ENCODE data around the gene CDHR2. TPM values are rescaled to one million over a fixed set of nuclear protein-coding genes. Genes with fewer than 3 reads are reported as not detected.

The CDHR2 gene
- total RNA-seq, 3 donors from 2014 or later (not counting 1 experiment from before 2014, with no cell fraction given): 0.75 to 2.2 (median 1.8) TPM

GRCh38 chr5:176630681-176631222, 81.6 kb downstream of the CDHR2 start:
- Histone ChIP-seq H3K27me3 (ENCODE audit: control insufficient read depth, insufficient read depth, low read length) (peaks cover 31% of the 10 kb centered on the region), H3K9me3 (ENCODE audit: control insufficient read depth, insufficient read depth, low read length) (no peaks in the 10 kb centered on the region), H3K4me1 (ENCODE audit: control insufficient read depth, insufficient read depth, low read length) (peaks cover 19% of the 10 kb centered on the region), H3K4me3 (ENCODE audit: low read length) (no peak overlapping the region), H3K36me3 (ENCODE audit: control insufficient read depth, insufficient read depth, low read length) (no peaks in the 10 kb centered on the region), H3K27ac (ENCODE audit: low read length) (no peak overlapping the region)
- TF ChIP-seq, protein P1, sequence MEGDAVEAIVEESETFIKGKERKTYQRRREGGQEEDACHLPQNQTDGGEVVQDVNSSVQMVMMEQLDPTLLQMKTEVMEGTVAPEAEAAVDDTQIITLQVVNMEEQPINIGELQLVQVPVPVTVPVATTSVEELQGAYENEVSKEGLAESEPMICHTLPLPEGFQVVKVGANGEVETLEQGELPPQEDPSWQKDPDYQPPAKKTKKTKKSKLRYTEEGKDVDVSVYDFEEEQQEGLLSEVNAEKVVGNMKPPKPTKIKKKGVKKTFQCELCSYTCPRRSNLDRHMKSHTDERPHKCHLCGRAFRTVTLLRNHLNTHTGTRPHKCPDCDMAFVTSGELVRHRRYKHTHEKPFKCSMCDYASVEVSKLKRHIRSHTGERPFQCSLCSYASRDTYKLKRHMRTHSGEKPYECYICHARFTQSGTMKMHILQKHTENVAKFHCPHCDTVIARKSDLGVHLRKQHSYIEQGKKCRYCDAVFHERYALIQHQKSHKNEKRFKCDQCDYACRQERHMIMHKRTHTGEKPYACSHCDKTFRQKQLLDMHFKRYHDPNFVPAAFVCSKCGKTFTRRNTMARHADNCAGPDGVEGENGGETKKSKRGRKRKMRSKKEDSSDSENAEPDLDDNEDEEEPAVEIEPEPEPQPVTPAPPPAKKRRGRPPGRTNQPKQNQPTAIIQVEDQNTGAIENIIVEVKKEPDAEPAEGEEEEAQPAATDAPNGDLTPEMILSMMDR (IDR thresholded peaks at IDR 0.05): no peak
- Mint-ChIP-seq H3K9me3 (no peaks in the 10 kb centered on the region), H3K27ac (no peak overlapping the region), H3K36me3 (no peaks in the 10 kb centered on the region), H3K4me1 (peaks cover 5 to 29% of the 10 kb centered on the region in 2 donors), H3K4me3 (peak overlapping the region; percentile 58), H3K27me3 (ENCODE audit: low read depth in 2 of 2) (peaks cover 63 to 68% of the 10 kb centered on the region in 2 donors)
- 10% methylated on average over 20 of the region's 20 CpGs for WGBS (ENCODE audit: insufficient coverage)
- intact Hi-C loops (cut with micrococcal nuclease): no loop called here
- ATAC-seq: no peak
- no peak for DNase-seq

GRCh38 chr5:176631383-176632200, 82.5 kb downstream of the CDHR2 start:
- TF ChIP-seq, protein P1 (IDR thresholded peaks at IDR 0.05): no peak
- no peak overlapping the region for H3K27ac ChIP-seq (ENCODE audit: low read length)
- Mint-ChIP-seq H3K27me3 (ENCODE audit: low read depth in 2 of 2) (peaks cover 61 to 70% of the 10 kb centered on the region in 2 donors), H3K4me3 (no peak overlapping the region), H3K36me3 (no peaks in the 10 kb centered on the region), H3K4me1 (peaks cover 5 to 29% of the 10 kb centered on the region in 2 donors), H3K9me3 (no peaks in the 10 kb centered on the region), H3K27ac (no peak overlapping the region)
- intact Hi-C loops (cut with micrococcal nuclease): no loop called here
- H3K4me1 ChIP-seq (ENCODE audit: control insufficient read depth, insufficient read depth, low read length): peaks cover 19% of the 10 kb centered on the region
- peaks cover 30% of the 10 kb centered on the region for H3K27me3 ChIP-seq (ENCODE audit: control insufficient read depth, insufficient read depth, low read length)
- H3K9me3 ChIP-seq (ENCODE audit: control insufficient read depth, insufficient read depth, low read length): no peaks in the 10 kb centered on the region
- WGBS (ENCODE audit: insufficient coverage): 77% methylated on average over 7 of the region's 7 CpGs
- H3K4me3 ChIP-seq (ENCODE audit: low read length): no peak overlapping the region
- no peak for ATAC-seq
- H3K36me3 ChIP-seq (ENCODE audit: control insufficient read depth, insufficient read depth, low read length): no peaks in the 10 kb centered on the region
- no peak for DNase-seq

DNA sequence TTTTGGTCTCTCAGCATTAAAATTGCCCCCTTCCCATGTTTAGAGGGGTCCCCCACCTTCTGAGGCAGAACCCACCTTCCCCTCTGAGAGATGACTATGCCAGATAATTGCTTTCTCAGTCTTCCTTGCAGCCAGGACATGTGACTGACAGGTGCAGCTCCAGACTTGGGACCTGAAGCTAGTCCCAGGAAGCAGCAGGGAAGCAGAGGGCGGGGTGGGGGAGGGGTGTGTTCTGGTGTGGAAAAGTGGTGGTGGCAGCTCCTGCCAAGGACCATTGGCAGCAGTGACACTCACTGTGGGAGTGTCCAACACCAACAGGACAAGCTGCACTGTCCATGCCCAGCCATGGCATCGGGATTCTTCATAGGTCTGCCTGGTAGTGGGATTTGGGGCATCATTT, 83.6 kb downstream of the CDHR2 start:
- no peak for ATAC-seq
- Mint-ChIP-seq H3K4me3 (no peak overlapping the region), H3K36me3 (no peaks in the 10 kb centered on the region), H3K27ac (no peak overlapping the region), H3K27me3 (ENCODE audit: low read depth in 2 of 2) (peaks cover 53 to 69% of the 10 kb centered on the region in 2 donors), H3K4me1 (peaks cover 5 to 24% of the 10 kb centered on the region in 2 donors), H3K9me3 (no peaks in the 10 kb centered on the region)
- Histone ChIP-seq H3K4me3 (ENCODE audit: low read length) (no peak overlapping the region), H3K27me3 (ENCODE audit: control insufficient read depth, insufficient read depth, low read length) (peaks cover 30% of the 10 kb centered on the region), H3K9me3 (ENCODE audit: control insufficient read depth, insufficient read depth, low read length) (no peaks in the 10 kb centered on the region), H3K4me1 (ENCODE audit: control insufficient read depth, insufficient read depth, low read length) (peaks cover 19% of the 10 kb centered on the region), H3K27ac (ENCODE audit: low read length) (no peak overlapping the region), H3K36me3 (ENCODE audit: control insufficient read depth, insufficient read depth, low read length) (no peaks in the 10 kb centered on the region)
- intact Hi-C loops (cut with micrococcal nuclease): no loop called here
- 81% methylated on average over 2 of the region's 2 CpGs for WGBS (ENCODE audit: insufficient coverage)
- no peak for DNase-seq
- TF ChIP-seq, protein P1 (IDR thresholded peaks at IDR 0.05): no peak
